CD4-positive, alpha-beta T cell treated with Interleukin-10 for 1 hour (primary cell): Measurements from ENCODE around the gene PRPF40A.
"Not testable (repeated sequence)": the region's sequence is repeated elsewhere in the genome, so short reads cannot be mapped to it uniquely, and the experiment has no call there.

Experiments used
- DNase-seq: peaks from one replicate; pipeline ENCODE4 v3.0.0-alpha.2; 2020

The PRPF40A gene

DNA sequence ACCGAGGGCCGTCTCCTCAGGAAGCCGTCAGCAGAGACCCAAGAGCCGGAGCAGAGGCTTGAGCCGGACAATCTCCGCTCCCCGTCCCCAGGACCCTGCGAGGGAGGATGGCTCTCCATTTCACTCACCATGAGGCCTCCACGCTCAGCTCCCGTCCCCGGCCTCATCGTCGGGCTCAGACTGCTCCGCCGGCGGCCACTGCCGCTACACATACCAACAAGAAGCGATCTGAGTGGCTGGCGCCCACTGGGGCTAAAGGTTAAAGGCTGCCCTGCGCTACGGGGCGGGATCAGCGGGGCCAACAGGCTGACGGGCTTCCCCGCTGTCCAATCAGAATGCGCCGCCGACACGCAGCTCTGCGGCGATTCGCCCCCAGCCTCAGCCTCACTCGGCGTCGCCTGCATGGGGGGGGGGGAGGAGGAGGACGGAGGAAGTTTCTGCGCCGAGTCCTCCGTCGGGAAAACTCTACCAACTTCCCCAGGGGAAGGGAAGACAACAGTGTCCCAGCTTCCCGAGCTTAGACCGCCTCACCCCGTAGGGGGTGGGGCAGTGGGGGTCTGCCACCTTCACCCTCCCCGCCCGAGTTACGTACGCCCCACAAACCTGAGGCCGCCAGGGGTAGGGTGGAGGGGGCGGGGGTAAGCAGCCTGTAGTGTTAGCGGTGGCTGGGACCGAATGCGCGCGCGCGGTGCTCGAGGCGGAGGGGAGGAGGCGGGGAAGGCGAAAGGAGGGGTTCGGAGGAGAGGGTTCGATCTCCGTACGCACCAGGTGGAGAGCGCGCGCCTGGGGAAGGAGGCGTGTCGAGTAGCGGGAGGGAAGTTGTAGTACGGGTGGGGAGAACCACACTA, at the start of gene PRPF40A:
TSS of gene PRPF40A (minus strand) at position 234 of the 848 bp plus-strand sequence. CDS start at position 212, 22 bp downstream.
- peak; percentile 99 for DNase-seq

DNA sequence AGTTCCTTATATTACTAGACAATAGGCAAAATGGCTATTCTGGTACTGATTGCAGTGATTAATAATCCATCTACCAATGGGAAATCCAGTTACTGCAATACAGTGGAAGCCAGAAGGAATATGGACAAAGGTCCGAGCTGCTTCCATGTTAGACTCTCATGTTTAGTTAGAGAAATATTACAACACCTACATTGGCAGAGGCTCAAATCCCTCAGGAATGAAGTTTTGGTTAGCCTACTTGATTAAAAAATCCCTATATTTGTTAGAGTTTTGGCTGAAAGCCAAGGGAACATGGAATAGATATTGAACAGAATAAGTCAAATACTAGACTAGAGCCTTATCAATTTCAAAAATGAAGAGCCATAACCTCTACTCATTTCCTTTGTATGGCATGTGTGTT, 49.7 kb upstream of the PRPF40A start:
- DNase-seq = no peak

DNA sequence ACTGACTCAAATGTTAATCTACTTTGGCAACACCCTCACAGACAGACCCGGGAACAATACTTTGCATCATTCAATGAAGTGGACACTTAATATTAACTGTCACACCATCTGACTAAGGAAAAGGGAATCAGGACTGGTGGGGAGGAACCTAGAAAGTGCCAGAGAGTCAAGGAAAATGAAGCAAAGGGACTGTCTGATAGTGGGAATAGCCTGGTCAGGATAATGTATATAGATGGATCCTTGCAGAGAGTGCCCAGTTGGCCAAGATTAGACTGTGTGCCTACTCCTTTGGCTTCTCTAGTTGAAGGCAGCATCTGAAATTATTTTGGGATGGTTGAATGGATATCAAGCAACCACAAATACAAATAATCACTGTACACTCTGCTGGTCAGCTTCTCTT, 46.4 kb upstream of the PRPF40A start:
- no peak for DNase-seq

DNA sequence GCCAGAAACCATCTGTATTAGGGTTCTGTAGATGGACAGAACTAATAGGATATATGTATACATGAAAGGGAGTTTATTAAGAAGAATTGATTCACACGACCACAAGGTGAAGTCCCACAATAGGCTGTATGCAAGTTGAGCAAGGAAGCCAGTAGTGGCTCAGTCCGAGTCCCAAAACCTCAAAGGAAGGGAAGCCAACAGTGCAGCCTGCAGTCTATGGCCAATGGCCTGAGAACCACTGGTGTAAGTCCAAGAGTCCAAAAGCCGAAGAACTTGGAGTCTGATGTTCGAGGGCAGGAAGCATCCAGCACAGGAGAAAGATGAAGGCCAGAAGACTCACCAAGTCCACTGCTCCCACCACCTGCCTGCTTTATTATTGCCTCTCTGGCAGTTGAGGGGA, 45.9 kb upstream of the PRPF40A start:
- DNase-seq = not testable (repeated sequence)

DNA sequence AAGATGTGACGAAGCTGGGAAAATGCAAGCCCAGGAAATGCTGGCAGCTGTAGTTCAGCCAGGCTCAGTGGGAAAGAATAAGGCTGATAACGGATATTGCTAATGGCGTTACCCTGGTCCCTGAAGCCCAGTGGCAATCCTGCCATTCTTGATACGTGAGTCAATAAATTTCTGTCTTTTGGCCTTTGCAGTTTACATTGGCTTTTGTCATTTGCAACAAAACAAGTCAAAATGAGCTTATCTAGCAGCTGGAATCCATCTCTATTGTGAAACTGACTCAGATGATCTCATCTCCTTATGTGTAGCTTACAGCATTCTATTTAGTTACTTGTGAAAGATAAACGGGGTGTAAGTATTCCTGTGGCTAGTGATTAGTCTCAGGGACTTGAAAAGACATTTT, 44.9 kb upstream of the PRPF40A start:
- no peak for DNase-seq

DNA sequence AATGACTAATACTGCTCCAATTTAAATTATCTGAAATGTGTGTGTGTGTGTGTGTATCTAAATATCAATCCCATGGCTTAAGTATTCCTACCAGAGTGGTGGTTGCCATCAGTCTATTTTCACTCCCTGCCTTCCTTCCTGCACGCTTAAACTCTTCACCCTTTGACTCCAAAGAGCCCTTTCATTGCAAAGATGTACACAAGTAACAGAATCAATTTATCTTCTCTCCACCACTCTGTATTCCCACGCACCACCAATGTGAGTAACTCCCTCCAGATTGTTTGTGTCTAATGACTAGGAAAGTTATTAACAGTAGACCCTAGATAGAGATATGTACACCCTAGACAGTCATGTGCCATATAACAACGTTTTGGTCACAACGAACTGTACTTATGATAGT, 44.0 kb upstream of the PRPF40A start:
- no peak for DNase-seq

DNA sequence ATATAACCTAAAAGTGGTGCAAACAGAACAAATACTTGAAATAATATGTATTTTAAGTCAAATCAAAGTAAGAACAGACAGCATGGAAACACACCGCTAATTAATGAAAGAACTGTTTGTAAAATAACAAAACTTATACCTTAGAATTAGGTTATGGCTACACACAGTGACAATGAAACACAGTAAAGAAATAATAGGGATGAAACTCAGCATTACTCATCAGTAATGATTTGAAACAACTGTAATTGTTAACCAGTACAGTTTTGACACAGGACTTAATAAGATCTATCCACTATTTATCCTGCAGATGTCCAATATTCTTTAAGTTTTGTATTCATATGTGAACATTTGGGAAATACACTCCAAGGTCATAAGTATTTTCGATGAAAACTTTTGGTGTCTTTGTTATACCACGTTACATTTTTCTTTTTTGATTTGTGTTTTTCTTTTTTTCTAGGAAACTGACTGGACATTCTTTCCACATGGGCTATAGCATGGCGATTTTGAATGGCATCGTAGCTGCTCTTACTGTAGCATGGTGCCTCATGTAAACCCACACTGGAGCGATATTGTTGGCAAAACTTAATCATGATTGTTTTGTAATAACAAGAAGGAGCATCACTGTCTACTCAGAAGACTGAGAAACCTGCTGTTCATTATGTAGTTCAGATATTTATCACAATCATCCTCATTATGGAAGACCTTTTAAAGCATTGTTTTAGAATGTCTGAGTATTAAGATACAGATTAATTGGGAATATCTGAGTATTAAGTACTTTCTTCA, 42.2 kb upstream of the PRPF40A start:
- DNase-seq = no peak

DNA sequence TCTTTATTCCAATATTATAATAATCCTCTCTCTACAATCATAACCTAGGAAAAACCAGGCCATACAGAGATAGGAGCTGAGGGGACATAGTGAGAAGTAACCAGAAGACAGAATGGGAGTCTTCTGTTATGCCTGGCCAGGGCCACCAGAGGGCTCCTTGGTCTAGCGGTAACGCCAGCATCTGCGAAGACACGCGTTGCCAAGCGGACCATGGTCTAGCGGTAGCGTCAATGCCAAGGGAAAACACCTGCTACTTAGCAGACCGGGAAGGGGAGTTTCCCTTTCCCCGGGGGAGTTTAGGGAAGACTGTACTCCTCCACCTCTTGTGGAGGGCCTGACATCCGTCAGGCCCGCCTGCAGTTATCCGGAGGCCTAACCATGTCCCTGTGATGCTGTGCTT, 37.8 kb upstream of the PRPF40A start:
- no peak for DNase-seq

DNA sequence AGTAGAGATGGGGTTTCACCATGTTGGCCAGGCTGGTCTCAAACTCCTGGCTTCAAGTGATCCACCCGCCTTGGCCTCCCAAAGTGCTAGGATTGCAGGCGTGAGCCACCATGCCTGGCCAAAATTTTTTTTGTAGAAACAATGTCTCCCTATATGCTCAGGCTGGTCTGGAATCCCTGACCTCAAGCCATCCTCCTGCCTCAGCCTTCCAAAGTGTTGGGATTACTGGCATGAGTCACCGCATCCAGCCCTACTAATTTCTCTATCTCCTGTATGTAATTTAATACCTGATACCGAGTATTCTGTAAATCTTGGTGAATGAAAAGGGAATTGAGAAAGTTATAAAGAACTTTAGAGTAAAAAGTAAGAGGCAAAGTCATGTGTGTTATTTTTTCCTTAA, 30.5 kb upstream of the PRPF40A start:
- DNase-seq = not testable (repeated sequence)

DNA sequence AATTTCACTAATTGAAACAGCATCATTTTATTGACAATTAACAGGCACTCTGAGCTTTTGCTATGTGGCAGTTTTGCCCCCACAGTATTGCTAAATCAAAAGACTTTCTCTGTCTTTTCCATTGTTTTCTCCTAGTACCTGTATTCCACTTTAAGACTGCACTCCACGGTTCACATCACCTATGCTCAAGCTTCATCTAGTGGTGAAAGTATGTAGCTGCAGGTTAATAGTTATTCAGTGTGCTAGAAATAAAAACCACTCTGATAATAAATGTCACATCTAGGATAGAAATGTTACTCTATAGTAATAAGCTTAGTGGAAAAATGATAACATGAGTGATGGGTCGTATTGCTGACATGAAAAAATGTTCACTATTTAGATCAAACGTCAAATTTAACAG, 25.7 kb upstream of the PRPF40A start:
- DNase-seq = peak; percentile 6

DNA sequence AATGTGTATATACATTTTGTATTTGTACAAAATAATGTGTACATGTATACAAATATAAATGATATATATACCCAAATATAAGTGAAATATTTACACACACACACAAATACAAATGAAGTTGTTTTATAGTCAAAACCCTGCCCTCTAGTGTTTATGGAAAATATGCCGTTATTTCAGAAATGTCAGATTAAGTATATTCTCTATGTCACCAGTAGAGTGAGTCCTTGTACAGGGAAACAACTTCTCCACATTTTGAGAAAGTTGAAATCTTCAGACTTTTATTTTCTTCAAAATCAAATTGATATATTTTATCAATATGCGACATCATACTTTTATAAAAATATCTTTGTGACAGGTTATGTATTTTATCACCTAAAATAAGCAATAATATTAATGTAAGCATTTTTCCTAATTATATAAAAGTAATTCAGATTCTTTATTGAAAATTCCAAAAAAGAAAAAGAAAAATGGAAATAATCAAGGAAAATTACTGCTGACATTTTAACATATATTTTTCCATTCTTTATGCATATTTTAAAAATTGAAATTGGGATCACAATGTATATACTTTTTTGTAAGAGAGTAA, 23.6 kb upstream of the PRPF40A start:
- peak; percentile 69 for DNase-seq

DNA sequence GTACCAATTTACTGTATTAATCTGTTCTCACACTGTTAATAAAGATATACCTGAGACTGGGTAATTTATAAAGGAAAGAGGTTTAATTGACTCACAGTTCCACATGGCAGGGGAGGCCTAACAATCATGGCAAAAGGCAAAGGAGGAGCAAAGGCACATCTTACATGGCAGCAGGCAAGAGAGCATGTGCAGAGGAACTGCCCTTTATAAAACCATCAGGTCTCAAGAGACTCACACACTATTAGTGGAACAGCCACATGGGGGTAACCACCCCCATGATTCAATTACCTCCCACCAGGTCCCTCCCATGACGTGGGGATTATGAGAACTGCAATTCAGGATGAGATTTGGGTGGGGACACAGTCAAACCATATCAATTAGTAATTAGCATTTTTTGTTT, 22.4 kb upstream of the PRPF40A start:
- not testable (repeated sequence) for DNase-seq

DNA sequence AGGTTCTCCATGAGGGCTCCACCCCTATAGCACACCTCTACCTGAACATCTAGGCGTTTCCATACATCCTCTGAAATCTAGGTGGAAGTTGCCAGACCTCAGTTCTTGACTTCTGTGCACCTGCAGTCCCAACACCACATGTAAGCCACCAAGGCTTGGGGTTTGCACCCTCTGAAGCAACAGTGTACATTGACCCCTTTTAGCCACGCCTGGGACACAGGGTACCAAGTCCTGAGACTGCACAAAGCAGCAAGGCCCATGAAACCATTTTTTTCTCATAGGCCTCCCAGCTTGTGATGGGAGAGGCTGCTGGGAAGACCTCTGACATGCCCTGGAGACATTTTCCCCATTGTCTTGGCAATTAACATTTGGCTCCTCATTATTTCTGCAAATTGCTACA, 21.2 kb upstream of the PRPF40A start:
- no peak for DNase-seq

DNA sequence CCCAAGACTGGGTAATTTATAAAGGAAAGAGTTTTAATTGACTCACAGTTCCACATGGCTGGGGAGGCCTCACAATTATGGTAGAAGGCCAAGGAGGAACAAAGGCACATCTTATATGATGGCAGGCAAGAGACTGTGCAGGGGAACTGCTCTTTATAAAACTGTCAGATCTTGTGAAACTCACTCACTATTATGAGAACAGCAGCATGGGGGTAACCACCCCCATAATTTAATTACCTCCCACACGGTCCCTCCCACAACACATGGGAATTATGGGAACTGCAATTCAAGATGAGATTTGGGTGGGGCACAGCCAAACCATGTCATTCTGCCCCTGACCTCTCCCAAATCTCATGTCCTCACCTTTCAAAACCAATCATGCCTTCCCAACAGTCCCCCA, 20.2 kb upstream of the PRPF40A start:
- not testable (repeated sequence) for DNase-seq

DNA sequence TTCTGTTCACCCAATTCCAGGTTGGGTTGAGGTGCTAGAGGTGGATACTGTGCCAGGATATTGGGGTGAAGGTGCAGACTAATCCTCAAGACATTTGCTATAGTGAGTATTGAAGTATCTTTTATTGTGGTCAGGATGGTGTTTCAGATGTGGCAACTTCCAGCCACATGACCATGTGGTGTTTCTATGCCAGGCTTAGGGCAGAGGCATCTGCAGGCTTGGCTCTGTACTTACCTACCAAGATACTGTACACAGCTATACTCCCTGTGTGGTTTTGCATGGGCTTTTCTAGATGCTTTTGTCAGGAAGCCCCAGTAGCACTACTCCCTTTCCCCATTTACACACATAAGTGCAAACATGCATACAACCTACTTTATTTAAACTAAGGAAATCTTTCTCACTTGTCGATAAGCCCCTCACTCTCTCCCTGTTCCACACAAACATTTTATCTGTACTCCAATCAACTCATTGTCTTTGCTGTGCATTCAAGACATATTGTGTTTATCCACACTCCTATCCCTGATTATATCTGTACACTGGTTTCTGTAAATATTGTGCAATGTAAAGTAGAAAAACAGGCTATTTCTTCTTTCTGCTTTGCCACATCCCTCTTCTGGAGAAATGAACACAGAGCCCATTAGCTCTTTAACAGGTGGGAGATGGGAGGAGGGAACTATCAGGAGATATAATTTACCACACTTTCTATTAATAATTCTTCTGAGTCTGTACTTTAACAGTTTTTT, 13.5 kb upstream of the PRPF40A start:
- DNase-seq = peak; percentile 72

DNA sequence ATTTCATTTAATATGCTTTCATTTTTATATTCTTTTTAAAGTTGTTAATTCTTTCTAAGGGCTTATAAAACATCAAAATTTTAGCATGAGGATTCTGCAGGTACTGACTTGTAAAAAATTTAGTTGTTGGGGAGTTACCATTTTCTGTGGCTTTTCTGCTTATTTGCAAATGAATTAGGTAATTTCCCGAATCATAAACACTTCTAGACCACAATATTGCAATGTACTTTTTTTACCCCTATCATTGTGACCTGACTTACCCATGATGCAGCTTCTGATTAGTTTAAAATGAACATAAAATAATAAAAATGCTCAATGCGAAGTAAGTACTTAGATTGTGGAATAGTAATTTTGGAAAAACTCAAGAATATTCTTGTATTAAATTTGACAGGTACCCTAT, 12.6 kb upstream of the PRPF40A start:
- peak; percentile 29 for DNase-seq

DNA sequence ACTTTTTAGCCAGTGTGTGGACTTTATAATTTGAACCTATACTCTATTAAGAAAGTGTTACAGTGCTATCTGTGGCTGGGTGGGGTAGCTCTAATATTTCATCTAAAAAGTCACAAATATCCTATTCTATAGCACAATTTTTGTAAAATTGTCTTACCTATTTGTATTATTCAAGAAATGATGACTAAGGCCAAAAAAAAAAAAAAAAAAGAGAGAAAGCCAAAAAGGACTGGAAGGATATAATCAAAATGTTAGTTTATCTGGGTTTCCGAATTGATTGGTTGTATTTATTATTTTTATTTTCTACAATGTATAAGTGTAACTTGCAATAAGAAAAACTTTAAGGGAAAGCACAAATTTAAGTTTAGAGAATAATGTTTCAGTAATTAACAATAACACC, 6.7 kb upstream of the PRPF40A start:
- no peak for DNase-seq

DNA sequence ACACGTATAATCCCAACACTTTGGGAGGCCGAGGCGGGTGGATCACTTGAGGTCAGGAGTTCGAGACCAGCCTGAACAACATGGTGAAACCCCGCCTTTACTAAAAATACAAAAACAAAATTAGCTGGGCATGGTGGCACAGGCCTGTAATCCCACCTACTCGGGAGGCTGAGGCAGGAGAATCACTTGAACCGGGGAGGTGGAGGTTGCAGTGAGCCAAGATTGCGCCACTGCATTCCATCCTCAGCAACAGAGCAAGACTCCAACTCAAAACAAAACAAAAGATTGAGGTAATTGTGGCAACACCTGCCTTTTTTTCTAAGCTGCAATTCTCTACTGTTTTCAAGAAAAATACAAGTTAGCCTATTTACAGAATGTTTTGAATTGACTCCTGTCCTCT, 5.4 kb upstream of the PRPF40A start:
- DNase-seq = not testable (repeated sequence)

DNA sequence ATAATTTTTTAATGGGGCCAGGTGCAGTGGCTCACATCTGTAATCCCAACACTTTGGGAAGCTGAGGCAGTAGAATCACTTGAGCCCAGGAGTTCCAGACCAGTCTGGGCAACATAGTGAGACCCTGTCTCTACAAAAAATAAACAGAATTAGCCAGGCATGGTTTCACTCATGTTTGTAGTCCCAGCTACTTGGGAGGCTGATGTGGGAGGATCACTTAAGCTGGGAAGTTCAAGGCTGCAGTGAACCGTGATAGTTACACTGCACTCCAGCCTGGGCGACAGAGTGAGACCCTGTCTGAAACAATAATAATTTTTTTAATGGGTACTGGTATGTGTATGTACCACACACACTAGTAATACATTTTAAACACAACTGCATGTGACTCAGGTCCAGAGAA, 3.5 kb upstream of the PRPF40A start:
- DNase-seq = no peak

DNA sequence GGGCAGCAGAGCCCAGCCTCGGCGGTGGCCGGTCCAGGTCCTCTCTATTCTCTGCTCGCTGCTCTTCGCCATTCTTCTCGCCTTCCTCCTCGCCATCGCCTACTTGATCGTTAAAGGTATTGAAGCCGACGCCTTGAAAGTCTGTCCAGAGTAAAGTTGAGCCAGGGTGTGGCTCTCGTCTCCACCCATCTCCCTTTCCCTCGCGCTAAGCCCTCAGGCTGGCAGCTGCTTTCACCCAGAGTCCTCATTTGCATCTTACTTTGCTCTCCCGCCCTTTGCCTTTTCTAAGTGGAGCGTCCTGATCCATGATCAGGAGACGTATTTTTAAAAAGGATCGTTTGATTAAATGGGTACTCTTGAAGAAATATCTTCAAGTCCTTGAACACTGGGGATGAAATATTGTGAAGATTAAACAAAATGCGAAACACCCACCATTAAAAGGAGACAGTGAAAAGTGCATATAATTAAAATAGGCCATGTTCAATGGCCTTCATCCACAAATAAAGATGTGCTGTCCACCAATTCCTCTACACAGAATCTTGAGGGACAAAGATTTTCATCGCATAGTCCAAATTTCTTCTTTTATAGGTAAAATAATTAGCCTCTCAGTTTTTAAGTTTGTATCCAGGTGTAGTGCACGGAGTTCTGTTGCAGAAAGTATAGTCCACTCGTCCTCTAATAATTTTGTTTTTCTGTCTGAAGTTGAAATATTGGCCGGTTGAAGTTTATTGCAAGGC, 1.8 kb upstream of the PRPF40A start:
- DNase-seq = no peak

DNA sequence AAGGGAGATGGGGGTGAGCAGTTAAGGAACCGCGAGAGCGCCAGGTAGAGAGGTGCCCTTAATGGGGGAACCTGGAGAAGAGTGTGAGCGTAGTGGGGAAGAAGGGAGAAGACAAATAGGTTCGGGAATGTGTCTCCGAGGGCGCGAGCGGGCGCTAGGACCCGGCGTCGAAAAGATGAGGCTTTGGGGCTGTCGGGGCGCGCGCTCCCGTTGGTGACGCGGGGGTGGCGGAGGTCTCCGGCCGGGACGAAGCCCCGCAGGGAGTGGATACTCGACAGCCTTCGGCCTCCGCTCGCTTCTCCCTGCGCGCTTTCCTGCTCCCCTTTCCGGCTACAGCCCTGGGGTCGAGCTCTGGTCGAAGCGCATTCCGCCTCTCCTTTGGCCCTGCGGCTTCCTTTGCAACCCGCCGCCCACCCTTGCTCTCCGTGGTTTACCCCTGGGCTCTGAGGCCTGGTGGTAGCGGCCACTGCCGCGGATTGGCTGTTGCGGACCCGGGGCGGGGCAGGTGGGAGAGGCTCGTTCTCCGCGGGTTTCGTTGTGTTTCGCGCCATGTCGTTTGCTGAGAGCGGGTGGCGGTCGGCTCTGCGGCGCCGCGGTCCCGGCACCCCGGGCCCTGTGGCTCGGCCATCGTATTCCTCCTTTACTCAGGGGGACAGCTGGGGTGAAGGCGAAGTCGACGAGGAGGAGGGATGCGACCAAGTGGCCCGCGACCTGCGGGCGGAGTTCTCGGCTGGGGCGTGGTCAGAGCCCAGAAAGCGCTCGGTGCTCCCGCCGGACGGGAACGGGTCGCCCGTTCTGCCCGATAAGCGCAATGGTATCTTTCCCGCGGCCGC, 1.0 kb upstream of the PRPF40A start, which contains the start of gene ARL6IP6:
TSS of gene ARL6IP6 (plus strand) at position 545 of the 833 bp plus-strand sequence. CDS start at position 550, 5 bp downstream.
- DNase-seq = peak; percentile 94
